ENCODE data around the gene PORCN.

PORCN gene

DNA sequence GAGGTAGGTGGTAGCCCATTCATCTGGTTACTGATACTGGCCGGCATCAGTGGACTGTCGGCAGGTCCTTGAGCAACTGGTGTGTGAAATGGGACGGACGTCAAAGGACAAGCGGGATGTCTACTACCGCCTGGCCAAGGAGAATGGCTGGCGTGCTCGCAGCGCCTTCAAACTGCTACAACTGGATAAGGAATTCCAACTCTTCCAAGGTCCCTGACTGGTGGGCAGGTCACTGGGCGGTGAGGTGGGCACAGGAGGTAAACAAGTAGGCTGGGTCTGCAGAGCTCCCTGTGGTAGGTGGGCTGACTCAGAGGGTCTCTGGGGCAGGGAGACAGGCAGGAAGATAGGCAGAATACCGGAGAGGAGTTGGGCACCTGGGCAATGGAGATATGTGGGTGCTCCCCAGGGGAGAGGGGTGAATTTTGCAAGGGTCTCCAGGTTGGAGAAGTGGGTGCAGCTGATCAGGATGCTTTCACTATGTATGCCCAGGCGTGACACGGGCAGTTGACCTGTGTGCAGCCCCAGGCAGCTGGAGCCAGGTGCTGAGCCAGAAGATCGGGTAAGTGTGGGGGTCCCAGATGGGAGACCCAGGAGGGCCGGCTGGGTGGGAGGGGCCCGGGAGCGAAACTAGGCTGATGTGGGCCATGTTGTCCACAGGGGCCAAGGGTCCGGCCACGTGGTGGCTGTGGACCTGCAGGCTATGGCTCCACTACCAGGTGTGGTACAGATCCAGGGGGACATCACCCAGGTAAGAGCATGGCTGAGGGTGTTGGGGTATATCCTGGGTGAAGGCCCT, 30.6 kb upstream of the PORCN start:
- DNase-seq: no peak

DNA sequence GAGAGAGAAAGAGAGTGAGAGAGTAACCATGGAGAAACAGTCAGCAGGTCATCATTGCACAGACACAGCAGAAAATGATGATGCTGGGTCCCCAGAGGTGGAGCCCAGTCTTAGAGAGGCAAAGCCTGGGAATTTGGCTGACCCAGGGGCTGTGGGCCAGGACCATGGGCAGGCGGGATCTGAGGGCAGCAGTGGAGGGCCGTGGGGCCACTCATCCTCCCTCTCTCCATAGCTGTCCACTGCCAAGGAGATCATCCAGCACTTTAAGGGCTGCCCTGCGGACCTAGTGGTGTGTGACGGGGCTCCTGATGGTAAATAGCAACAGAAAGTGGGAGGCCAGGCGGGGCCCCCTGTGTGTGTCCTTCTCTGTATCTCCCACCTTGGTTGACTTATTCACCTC, 30.0 kb upstream of the PORCN start:
- no peak for DNase-seq

DNA sequence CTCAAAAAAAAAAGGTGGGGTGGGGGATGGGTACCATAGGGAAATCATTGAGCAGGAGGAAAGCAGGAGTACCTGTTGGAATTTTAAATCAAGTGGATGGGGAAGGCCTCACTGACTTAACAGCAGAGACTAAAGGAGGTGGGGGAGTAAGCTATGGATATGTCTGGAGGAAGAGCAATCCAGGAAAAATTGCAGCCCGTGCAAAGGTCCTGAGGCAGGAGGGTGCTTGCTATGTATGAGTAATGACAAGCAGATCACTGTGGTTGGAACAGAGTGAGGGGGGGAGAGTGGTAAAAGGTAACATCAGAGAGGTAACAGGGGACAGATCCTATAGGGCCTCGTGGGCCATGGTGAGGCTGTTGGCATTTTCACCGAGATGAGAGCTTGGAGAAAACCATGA, 28.6 kb upstream of the PORCN start:
- no peak for DNase-seq

DNA sequence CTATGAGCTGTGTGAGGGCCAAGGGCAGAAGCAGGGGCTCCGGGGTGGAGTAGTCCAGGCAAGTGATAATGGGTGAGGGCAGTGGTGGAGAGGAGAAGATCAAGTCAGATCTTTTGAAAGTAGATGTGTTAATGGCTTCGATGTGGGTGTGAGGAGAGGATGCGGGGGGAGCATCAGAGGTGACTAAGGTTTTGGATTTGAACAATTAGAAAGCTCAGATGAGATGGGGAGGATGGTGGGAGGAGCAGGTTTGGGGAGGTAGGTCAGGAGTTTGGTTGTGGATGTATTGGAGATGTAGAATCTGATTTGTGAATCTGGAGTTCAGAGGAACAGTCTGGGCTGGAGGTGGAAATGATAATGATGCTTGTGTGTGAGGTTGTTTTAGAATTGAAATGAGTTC, 28.2 kb upstream of the PORCN start:
- no peak for DNase-seq

DNA sequence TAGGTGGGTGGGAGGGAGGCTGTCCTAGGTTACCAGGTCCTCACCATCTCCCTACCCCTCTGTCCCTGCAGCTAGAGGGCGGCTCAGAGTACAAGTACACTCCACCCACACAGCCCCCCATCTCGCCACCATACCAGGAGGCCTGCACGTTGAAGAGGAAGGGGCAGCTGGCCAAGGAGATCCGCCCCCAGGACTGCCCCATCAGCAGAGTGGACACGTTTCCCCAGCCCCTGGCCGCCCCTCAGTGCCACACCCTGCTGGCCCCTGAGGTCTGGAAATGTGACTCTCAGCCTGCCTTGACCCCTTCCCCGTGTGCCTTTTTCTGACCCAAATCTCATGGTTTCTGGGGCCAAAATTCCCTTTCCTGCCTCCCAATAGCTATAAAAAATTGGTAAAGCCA, 26.3 kb upstream of the PORCN start:
- DNase-seq: no peak

DNA sequence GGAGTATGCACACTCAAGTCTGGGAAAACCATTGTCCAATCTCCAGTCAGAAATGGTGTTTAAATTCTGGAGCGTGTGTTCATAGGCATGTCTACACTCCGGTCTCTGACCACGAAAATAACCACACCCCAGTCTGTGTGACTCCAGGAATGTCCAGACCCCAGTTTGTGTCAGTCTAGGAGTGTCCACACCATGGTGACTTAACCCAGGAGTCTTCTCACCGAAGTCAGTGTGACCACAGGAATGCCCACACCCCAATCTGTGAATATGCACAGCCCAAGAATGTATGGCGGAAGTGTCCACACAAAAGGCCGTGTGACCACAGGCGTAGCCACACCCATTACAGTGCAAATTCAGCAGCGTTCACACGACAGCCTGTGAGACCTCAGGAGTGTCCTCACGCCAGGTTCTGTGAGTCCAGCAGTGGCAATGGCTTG, 21.4 kb upstream of the PORCN start:
- no peak for DNase-seq

DNA sequence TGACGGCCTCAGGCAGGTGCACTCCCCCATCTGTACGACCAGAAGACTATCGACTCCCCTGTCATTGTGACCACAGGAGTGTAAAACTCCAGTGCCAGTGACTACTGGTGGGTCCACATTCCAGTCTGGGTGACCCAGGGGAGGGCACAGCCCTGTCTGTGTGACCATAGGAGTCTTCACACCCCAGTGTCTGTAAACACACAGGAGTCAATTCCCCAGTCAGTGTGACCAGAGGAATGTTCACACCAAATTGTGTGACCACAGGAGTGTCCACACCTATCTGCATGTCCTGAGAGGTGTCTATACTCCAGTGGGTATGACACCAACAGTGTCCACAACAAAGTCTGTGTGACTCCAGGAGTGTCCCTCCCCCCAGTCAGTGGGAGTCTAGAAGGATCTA, 20.8 kb upstream of the PORCN start:
- DNase-seq: no peak

DNA sequence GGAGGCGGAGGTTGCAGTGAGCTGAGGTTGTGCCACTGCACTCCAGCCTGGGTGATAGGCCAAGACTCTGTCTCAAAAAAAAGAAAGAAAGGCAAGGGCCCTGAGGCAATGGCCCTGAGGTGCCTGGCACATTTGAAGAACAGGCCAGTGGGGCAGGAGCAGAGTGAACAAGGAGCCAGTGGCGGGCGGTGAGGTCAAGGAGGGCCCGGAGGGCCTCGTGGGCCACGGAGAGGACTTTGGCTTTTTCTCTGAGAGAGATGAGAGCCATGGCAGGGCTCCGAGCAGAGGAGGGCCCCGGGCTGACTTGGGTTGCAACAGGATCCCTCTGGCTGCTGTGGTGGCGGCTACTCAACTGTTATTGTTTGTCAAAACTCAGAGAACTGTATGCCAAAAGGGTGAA, 19.5 kb upstream of the PORCN start:
- no peak for DNase-seq

DNA sequence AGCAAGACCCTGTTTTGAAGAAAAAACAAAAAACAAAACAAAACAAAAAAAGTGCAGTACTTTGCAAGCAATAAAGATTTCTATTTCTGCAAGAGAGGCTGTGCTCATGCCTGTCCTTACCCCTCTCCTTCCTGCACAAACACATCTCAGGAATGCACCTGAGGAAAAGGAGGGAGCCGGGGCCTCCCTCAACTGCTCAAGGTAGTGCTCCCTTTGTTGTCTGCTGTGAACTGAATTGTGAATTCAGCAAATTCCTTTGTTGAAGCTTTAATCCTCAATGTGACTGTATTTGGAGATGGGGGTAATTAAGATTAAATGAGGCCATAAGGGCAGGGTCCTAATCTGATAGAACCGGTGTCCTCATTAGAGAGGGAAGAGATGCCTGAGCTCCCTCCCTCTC, 18.9 kb upstream of the PORCN start:
- DNase-seq: no peak

DNA sequence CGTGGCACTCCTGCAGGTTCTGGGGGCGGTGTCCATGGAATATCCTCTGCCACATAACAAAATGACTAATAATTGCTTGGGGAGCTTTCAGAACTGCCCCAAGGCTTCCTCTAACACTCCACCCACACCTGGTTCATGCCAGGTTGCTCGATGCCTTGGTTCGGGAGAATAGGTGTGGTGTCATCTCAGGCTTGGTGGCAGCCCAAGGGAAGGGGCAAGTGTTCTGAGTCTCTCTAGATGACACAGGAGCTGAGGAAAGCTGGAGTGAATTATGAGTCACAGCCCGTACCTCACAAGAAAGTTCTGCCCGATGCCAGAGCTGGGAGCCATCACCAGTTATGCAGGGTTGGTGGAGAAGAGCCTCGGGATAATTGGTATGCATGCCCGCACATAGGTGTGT, 18.1 kb upstream of the PORCN start:
- DNase-seq: no peak

DNA sequence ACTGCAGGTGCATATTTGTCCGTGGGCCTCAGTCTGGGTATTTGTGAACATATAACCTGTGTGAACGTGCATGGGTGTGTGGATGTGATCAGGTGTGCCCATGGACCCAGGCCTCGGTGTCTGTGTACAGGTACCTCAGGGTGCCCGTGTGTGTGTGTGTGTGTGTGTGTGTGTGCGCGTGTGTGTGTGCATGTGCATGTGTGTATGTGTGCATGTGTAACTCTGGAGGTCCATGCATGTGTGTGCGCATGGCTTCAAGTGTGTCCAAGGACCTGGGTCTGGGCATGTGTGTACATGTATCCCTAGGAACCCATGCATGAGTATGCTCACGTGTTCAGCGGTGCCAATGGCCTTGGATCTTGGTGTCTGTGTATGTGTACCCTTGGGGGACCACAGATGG, 17.0 kb upstream of the PORCN start:
- DNase-seq: no peak

DNA sequence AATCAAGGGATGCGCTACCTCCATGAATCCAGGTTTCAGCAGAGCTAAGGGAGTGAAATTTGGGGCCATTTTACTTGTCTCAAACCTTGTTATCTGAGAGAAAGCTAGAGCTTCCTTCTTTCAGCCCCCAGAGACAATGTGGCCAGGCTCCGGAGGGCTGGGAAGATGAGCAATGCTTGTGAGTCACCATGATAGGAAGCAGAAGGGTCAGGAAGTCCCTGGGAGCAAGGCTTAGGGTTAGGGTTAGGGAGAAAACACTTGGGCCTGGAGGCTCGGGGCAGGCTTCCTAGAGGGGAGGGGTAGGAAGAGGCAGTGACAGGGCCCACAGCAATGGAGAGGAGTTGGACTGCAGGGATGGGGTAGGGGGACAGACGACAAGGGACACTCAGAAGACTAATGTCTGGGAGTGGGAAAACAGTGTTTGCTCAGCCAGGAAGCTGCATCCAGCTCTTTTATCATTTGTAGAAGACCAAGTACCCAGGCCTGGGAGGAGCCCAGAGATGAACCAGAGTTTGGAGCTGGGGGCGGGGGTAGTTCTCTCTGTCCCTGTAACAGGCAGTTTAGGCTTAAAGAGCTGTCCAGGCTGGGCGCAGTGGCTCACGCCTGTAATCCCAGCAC, 16.4 kb upstream of the PORCN start:
- no peak for DNase-seq

DNA sequence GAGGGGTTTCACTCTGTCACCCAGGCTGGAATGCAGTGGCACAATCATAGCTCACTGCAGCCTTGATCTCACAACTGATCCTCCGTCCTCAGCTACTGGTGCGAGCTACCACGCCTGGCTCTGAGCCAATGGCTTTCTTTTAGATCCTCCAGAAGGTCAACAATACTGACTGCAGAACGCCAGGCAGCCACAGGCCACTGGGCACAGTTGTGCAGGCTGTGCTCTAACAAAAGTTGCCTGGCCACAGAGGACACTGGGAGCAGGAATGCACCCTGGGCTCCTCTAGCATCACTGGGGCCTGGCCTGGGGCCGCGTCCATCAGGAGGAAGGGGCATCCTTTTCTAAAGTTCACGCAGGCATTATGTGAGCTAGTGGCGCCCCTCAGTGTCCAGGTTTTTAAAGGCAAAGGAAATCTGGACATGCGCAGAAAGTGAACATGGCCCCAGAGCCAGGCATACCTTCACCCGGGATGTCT, 14.9 kb upstream of the PORCN start:
- no peak for DNase-seq

DNA sequence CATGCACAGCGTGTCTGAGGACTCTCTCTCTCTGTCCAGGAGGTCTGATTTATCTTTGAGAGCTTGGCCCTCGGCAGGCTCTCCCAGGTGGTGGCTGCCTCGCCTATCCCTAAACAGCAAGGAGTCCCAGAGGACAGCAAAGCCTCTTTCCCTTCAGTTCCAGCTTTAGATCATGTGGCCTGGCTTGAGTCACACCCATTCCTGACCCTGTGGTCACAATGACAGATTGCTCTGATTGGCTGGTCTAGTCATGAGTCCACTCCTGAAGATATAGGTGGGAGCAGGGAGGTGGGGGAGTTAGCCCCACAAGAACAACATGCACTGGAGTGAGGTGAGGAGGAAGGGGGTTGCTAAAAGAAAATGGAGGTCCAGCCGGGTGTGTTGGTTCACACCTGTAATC, 12.1 kb upstream of the PORCN start:
- no peak for DNase-seq

DNA sequence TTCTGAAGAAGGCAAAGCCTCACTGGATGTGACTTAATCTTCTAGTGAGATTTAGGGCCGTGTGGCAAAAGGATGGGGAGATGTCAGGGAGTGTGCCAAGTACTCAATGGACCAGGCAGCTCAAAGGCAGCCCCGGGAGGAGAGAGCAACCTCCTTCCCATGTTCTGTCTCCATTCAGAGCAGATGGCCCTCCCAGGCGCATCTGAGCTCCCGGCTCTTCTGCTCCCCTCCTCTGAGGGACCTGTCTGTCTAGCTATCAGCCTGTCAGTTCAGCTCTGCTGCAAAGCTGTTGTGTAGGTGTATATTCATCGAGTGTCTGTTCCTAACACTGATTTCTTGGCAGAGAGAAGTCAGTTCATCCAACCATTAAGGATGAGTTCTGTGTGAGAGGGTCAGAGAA, 10.9 kb upstream of the PORCN start:
- DNase-seq: no peak

DNA sequence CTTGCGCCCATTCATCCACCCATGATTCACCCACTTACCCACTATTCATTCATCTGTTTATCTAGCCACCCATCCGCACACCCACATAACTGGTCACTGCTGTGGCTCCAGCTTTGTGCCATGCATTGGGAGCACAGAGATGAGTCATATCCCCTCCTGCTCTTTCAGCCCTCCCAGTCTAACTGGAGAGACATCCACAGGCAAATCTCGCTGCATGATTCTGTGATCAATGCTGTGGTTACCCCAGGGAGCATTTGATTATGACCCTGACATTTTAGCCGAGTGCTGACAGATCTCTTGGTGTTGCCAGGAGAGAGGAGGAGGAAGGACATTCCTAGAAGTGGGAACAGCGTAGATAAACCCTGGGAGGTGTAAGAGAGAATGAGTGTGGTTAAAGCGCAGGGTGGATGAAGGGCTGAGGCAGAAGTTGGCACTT, 10.4 kb upstream of the PORCN start:
- DNase-seq: no peak

DNA sequence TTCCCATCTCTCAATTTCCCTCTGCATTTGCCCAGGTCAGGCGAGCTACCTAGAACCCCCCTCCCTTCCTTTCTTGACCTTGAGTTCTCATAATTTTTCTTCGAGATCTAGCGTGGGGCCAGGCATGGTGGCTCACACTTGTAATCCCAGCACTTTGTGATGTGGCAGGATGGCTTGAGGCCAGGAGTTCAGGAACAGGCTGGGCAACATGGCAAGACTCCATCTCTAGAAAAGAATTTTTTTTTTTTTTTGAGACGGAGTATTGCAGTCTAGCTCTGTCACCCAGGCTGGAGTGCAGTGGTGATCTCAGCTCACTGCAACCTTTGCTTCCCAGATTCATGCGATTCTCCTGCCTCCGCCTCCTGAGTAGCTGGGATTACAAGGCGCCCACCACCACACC, 4.5 kb upstream of the PORCN start:
- no peak for DNase-seq

DNA sequence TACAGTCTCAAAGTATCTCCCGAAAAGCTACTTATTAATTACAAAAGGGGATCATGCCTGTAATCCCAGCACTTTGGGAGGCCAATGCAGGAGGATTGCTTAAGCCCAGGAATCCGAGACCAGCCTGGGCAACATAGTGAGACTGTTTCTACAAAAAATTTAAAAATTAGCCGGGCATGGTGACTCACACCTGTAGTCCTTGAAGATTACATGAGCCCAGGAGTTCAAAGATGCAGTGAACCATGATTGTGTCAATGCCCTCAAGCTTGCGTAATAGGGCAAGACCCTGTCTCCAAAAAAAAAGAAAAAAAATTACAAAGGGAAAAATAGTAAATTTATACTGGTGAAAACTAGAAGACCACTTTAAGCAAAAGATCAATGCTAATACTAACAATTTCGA, 3.3 kb upstream of the PORCN start:
- no peak for DNase-seq

DNA sequence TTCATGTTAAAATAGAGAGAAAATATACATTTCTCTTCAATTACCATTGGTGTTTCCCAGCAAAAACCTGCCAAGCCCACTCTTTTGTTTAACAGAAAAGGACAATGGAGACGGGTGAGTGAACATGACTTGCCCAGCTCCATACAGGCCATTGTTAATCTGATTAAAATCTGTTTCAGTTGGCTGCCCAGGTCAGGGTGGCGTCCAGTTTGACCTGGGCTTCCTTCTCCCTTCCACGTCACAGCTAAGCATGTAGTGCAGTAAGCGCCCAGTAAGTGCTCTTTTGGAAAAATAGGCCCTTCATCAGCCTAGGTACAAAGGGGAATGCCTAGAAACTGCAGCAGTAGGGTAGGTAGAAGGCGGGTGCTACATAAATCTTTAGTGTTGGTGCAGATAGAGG, 1.5 kb upstream of the PORCN start:
- no peak for DNase-seq

DNA sequence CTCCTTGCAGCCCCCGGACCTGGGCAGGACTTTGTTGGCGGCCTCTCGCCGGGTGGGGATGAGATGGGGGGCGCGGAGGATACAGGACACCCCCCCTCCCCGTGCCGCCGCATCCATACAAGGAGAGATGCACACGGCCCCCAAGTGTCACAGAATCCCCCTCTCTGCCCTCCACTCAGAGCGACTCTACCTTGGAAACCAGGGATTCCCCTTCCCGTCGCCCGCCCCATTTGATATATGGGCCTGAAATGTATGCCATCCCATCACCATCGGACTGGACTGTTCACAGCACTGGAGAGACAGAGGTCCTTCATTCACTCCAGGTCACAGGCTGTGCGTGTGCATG, 426 bp downstream of the PORCN start:
- DNase-seq: no peak

DNA sequence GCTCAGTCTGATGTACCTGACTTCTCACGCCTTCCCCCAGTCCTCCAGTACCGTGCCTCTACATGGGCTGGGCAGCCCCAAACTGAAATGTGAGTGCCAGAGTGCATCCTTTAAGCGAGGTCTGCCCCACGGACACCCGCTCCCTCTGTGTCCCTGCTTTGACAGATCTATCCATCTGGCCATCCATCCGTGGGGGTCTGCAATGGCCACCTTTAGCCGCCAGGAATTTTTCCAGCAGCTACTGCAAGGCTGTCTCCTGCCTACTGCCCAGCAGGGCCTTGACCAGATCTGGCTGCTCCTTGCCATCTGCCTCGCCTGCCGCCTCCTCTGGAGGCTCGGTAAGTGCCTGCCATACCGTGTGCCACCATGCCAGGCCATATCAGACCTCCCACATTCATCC, 827 bp downstream of the PORCN start:
- no peak for DNase-seq

DNA sequence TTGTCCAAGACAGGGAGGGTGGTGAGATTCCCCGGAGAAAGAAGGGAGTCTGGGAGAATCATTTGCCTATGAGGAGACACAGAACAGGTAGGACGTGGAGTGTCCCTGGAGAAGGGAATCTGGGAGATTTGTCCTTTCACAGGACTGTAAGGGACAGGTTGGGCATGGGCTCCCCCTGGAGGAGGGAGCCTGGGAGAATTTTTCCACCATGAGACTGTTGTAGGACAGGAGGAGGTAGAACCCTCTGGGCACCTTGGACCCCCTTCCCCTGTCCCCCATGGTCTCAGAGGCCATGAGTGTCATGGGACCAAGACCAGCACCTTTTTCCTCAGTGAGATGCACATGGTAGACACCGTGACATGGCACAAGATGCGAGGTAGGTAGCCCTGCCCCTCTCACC, 2.8 kb downstream of the PORCN start:
- DNase-seq: no peak

DNA sequence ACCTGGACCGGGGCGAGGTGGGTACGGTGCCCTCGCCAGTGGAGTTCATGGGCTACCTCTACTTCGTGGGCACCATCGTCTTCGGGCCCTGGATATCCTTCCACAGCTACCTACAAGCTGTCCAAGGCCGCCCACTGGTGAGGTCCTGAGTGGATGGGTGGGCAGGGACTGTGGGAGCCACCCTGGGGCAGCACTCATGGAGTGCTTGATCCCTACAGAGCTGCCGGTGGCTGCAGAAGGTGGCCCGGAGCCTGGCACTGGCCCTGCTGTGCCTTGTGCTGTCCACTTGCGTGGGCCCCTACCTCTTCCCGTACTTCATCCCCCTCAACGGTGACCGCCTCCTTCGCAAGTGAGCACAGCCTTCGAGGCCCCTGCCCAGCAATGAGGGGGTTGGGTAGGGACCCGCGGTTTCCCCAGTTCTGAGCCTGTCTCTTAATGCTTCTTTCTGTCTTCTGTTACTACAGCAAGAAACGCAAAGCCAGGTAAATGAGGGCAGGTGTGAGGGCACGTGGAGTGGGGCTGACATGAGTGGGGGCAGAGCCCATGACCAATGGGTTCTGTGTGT, 3.7 kb downstream of the PORCN start:
- DNase-seq: no peak

DNA sequence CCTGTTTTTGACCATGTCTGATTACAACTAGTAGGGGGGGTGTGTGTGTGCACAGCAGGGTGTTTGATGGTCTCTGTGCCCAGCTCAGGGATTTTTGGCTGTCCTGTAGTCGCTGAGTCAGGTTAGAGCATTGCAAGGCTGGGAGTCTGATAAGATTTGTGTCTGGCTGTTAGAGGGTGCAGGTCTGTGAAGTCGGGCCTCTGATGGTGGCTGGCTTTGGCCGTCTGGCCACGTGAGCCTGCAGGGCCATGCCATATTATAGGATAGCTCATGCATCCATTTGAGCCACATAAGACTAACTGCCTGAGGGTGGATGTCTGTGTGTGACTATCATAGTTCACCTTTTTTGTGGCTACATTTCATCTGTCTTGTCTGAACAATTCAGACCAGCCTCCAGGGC, 4.9 kb downstream of the PORCN start:
- no peak for DNase-seq
